ENCODE results near the gene RAX.
"Not testable (repeated sequence)": the region's sequence is repeated elsewhere in the genome, so short reads cannot be mapped to it uniquely, and the experiment has no call there.

Gene RAX

GRCh38 chr18:59272221-59272888 lies 899 bp downstream of the RAX start:
- no peak for DNase-seq

GRCh38 chr18:59271606-59272220 lies 1.5 kb downstream of the RAX start:
- no peak for DNase-seq

GRCh38 chr18:59270689-59271257 lies 2.5 kb downstream of the RAX start:
- DNase-seq = no peak

GRCh38 chr18:59269563-59270119 lies 3.6 kb downstream of the RAX start:
- DNase-seq = no peak

GRCh38 chr18:59268721-59269562 lies 4.3 kb downstream of the RAX start:
- no peak for DNase-seq

- no peak for DNase-seq
These were observed 5.0 kb downstream of the RAX start for GRCh38 chr18:59268127-59268720.

GRCh38 chr18:59267503-59268126 lies 5.6 kb downstream of the RAX start:
- no peak for DNase-seq

GRCh38 chr18:59266886-59267502 lies 6.3 kb downstream of the RAX start:
- DNase-seq = no peak

- DNase-seq = no peak
These were observed 6.8 kb downstream of the RAX start for GRCh38 chr18:59266459-59266858.

- no peak for DNase-seq
These were observed 7.3 kb downstream of the RAX start for GRCh38 chr18:59265974-59266369.

GRCh38 chr18:59265246-59265973 lies 7.8 kb downstream of the RAX start:
- no peak for DNase-seq

GRCh38 chr18:59264651-59265245 lies 8.5 kb downstream of the RAX start:
- no peak for DNase-seq

GRCh38 chr18:59264121-59264571 lies 9.1 kb downstream of the RAX start:
- no peak for DNase-seq

GRCh38 chr18:59263661-59264060 lies 9.6 kb downstream of the RAX start:
- no peak for DNase-seq

GRCh38 chr18:59262243-59262642 lies 11.0 kb downstream of the RAX start:
- not testable (repeated sequence) for DNase-seq

- not testable (repeated sequence) for DNase-seq
These were observed 11.4 kb downstream of the RAX start for GRCh38 chr18:59261842-59262241.

GRCh38 chr18:59255491-59255890 lies 17.8 kb downstream of the RAX start:
- not testable (repeated sequence) for DNase-seq

GRCh38 chr18:59249199-59249774 lies 24.0 kb downstream of the RAX start:
- no peak for DNase-seq

- no peak for DNase-seq
These were observed 26.5 kb downstream of the RAX start for GRCh38 chr18:59246796-59247195.

- no peak for DNase-seq
These were observed 30.3 kb downstream of the RAX start for GRCh38 chr18:59242906-59243305.
